Stimulated activated CD4-positive, alpha-beta T cell treated with anti-CD3 and anti-CD28 coated beads, TNF-alpha, amount 100 ng/mL, for 48 hours (primary cell): ENCODE data around the gene GALNTL6.
"Not testable (repeated sequence)": the region's sequence is repeated elsewhere in the genome, so short reads cannot be mapped to it uniquely, and the experiment has no call there.

Source experiments
- DNase-seq, 3 donors: peaks; one replicate each; pipeline ENCODE4 v3.0.0-alpha.2; 2020; ENCODE audit warnings: low read depth in 3 of 3

GALNTL6 gene

GRCh38 chr4:172942840-172943239 lies 1129.6 kb downstream of the GALNTL6 start:
- no peak for DNase-seq

- DNase-seq, result no peak
These were observed 1132.4 kb downstream of the GALNTL6 start for GRCh38 chr4:172945611-172946010.

GRCh38 chr4:172946503-172946902 lies 1133.3 kb downstream of the GALNTL6 start:
- DNase-seq, result no peak

DNA sequence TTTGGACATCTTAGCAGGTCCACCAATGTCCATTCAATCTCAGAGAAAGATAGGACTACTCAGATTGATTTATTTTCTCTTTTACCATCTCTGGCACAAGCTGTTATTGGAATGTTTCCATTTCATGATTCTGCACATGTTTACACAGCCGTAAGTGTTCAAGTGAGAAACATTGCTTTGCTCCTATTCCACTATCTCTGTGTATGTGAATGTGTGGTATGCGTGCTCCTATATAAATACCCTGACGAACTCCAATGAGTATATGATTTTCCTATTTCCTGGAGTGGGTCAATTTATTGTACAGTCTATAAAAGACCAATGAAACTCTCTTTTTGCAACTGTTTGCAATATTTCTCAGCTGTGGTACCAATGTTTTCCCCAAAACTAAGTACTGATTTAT lies 1134.4 kb downstream of the GALNTL6 start:
- DNase-seq, result no peak

GRCh38 chr4:172950990-172951389 lies 1137.8 kb downstream of the GALNTL6 start:
- no peak for DNase-seq

DNA sequence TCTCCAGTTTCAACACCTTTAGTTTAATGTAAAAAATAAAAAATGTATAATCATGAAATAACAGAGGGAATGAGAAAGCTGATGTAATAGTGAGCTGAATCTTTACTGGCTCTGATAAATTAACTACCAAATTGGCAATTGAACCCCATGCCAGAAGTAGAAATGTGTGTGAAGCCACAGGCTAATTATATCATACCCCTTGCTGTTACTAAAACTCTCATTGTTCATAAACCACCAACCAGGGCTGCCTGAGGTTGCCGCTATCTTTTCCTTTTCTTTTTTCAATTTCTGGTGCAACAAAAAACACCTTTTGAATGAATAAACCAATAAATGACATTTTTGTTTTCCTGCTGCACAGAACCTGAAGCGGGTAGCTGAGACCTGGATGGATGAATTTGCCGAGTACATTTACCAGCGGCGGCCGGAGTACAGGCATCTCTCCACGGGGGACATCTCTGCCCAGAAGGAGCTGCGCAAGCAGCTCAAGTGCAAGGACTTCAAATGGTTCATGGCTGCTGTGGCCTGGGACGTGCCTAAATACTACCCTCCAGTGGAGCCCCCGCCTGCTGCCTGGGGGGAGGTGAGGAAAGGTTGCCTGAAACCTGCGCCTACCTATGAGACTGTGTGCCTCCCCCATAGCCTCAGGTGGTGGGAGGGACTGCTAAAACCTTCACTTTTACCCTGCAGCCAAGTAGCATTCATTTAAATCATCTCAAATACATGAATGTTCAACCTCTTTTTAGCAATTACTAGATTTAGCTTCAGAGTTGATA lies 1138.7 kb downstream of the GALNTL6 start:
- no peak for DNase-seq

GRCh38 chr4:172953896-172954568 lies 1140.8 kb downstream of the GALNTL6 start:
- no peak for DNase-seq

- DNase-seq, result not testable (repeated sequence)
These were observed 1143.1 kb downstream of the GALNTL6 start for GRCh38 chr4:172956340-172956739.

DNA sequence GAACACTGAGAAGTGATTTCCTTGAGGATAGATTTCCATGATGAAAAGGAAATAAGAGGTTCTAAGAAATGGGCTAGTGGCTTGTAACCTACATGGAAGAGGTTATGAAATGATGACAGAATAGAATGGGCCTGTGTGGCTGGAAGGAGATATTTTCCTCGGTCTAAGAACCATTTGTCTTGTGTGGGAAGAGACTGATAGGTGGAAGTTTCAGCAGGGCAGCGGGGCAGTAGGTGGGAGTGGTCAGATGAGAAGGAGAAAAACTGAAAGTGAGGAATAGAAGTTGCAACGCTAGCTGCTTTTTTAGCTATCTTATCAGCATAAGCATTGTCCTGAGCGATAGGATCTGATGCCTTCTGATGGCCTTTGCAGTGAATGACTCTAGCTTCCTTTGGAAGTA lies 1144.0 kb downstream of the GALNTL6 start:
- no peak for DNase-seq

- no peak for DNase-seq
These were observed 1149.6 kb downstream of the GALNTL6 start for GRCh38 chr4:172962564-172963353.

DNA sequence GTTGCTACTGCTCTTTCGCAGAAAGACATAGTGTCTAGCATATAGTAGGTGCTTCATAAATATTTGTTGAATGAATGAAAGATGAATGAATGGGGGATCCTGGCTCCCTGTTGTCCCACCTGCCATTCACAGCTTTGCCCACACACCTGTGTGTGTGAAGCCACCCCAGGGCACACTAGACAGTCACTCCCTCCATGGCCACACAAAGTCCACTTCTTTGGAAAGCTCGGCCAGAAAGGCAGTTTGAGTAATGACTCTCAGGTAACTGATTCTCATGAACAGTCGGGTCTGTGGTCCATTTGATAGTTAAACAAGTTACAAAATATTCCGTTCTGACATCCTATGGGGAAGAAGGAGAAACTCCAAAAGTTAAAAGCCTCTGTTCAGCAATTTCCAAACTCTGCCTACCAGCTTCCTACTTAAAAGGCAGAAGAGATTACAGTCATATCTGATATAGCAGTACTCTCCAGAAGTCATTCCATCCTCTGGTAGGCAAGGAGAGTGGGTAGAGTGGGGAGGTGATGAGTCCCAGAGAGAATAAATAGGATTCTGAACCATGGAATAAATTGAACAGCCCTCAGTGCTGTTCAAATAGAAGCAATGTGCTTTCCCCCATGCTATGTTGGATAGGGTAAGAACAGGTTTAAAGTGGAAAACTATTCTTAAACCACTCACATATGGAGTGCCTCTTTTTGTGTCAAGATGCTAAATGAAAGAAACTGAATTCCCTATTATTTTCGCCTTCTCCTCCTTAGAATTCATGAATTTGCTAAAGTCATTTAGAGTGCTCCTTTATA lies 1150.5 kb downstream of the GALNTL6 start:
- no peak for DNase-seq

- DNase-seq, result not testable (repeated sequence)
These were observed 1157.0 kb downstream of the GALNTL6 start for GRCh38 chr4:172970189-172970588.

GRCh38 chr4:172974586-172974985 lies 1161.4 kb downstream of the GALNTL6 start:
- DNase-seq, result no peak

- no peak for DNase-seq
These were observed 1162.5 kb downstream of the GALNTL6 start for GRCh38 chr4:172975651-172976229.

- DNase-seq, result not testable (repeated sequence)
These were observed 1164.4 kb downstream of the GALNTL6 start for GRCh38 chr4:172977491-172978041.

DNA sequence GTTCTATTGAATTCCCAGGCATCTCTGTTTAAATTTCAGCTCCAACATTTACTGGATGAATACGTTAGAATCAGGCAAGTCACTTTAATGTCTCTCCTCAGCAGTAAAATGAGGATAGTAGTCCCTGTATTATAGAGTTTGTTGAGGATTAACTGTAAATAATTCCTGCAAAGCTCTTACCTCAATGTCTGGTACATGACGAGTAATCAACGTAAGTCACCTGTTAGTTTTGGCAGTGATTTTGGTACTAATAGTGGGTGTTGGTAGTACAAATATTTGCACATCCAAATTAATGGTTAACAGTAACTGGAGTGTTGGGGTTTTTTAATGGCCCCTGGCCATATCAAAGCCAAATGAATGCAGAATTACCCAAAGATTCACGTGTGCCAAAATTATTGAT lies 1165.6 kb downstream of the GALNTL6 start:
- no peak for DNase-seq

DNA sequence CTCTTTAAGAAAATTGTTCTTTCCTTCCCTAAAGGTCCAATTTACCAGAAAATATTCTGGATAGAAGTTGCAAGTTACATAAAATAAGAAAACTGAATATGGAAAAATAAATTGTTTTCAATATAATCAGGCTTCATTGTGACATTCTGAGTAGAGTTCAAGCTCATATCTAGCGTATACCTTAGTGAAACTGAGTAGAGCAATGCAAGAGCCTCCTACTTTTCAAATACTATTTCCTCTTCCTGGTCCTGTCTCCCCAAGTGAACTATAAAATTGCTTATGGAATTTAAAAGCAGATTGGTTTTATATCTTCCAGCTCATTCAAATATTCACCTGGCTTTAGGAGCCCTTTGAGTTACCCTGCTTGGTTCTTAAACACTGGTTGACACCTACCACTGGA lies 1166.1 kb downstream of the GALNTL6 start:
- no peak for DNase-seq

DNA sequence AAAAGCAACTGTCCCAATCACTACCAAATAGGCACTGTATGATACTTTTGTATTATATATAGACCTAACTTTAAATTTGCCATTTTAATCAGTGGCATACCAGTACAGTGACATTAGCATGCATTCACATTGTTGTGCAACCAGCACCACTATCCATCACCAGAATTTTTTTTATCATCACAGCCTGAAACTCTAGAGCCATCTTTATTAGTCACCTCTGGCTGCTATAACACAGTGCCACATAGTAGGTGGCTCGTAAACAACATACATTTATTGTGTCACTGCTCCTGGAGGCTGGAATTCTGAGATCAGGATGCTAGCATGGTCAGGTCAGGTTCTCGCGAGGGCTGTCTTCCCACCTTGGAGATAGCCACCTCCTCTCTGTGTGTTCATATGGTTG lies 1167.0 kb downstream of the GALNTL6 start:
- no peak for DNase-seq

DNA sequence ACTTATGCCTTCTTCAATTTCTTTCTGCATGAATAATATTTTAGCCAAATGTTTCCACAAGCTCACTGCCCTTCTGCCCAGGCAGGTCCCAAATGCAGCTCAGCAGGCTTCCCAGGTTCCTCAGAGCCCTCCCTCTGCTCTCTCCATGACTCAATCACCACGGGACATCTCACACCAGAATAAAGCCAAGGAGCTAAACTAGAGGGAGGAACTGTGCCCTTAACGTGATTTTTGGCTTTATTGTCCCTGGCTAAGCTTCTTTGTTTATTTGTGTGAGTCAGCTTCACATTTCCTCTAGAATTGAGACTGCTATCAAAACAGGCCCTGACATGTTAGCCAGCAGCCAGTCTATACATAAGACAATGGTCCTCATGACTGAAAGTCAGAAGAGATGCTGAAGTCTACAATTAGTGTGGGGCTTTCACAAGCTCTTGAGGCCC lies 1169.0 kb downstream of the GALNTL6 start:
- DNase-seq, result no peak

DNA sequence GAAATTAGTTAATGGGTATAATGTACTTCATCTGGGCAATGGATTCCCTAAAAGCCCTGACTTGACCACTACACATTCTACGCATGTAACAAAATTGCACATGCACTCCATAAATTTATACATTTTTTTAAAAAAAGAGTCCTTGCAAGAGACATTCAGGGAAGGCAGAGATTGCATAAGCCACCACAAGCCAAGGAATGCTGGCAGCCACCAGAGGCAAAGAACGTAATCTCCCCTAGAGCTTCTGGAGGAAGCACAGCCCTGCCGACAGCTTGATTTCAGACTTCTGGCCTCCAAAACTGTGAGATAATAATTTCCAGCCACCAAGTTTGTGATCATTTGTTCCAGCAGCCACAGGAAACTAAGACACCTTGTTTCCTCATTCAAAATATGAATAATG lies 1169.8 kb downstream of the GALNTL6 start:
- DNase-seq, result no peak

DNA sequence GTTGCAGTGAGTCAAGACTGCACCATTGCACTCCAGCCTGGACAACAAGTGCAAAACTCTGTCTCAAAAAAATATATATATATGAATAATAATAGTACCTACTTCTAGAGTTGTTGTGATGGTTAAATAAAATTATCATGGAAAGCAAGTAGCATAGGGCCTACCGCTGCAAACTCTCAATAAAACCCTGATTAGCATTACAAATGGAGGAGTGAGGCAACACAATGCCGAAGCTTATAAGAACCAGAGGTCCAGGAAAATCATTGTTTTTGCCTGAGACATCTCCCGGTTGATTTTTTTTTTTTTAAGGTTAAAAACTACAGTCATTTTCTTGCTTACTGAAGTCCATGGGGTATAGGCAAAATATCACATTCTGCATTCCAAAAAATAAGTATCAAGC lies 1170.4 kb downstream of the GALNTL6 start:
- no peak for DNase-seq
